ENCODE results near the gene MAP1LC3B. TPM values are rescaled to one million over a fixed set of nuclear protein-coding genes. Genes with fewer than 3 reads are reported as not detected.

The MAP1LC3B gene
- total and polyA plus RNA-seq, 2 of the 8 experiments (the other 6 are each of a cell fraction or from before 2014, with no cell fraction given), result 29.5 to 48.5 TPM

DNA sequence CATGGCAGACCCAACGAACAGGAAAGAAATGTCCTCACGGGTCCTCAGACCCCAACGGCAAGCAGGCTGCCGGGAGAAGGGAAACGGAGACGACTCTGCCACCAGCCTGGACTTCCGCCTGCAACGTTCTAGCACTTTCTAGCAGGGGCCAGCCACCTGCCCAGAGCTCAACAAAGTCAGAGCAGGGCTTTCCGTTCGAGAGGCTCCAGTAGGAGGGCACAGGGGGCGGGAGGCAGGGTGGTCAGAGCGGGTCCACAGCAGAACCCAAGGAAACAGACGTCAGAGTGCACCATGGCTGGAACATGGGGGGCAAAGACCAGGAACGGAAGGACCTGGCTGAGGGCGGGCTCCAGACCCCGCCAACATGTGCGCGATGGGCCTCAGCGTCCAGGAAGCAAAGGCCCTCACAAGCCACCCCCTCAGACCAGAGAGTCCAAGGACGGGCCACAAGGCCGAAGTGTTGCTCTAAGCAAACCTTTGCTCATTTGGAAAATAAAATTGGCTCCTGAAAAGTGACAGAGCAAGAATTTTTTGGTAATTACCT, 45.5 kb upstream of the MAP1LC3B start (continued):
- no peak for TF ChIP-seq CBX5 (IDR thresholded peaks at IDR 0.05; ENCODE audit: low read depth, low read length)
